ENCODE data around the gene LCORL.

DNA sequence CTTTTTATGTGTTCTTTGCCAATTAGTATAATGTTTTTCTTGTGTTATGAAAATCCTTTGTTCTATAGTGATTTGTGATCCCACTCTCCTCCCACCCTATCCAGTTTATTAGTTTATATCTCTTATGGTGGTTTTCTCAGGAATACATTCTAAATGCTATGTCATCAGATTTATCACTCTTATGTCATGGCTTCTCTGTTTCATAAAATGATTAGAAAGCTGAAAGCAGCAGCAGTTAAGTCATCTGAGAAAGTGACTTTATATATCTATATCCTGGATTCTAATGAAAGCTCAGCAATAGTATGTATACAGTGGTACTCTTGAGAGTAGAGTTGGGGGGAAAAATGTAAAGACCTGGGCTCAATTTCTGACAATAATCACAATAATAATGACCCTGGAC is 169.6 kb downstream of the LCORL start:
- no peak for TF ChIP-seq EZH2phosphoT487 (IDR thresholded peaks at IDR 0.05; ENCODE audit: borderline replicate concordance, low read length)
- TF ChIP-seq, protein P1, sequence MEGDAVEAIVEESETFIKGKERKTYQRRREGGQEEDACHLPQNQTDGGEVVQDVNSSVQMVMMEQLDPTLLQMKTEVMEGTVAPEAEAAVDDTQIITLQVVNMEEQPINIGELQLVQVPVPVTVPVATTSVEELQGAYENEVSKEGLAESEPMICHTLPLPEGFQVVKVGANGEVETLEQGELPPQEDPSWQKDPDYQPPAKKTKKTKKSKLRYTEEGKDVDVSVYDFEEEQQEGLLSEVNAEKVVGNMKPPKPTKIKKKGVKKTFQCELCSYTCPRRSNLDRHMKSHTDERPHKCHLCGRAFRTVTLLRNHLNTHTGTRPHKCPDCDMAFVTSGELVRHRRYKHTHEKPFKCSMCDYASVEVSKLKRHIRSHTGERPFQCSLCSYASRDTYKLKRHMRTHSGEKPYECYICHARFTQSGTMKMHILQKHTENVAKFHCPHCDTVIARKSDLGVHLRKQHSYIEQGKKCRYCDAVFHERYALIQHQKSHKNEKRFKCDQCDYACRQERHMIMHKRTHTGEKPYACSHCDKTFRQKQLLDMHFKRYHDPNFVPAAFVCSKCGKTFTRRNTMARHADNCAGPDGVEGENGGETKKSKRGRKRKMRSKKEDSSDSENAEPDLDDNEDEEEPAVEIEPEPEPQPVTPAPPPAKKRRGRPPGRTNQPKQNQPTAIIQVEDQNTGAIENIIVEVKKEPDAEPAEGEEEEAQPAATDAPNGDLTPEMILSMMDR (IDR thresholded peaks at IDR 0.05; ENCODE audit: low read depth, low read length, poor library complexity, severe bottlenecking): no peak
